DMS153 treated with DMSO at 0.1 percent for 48 hours (cell line): ENCODE results near the gene RNF128.
"Not testable (repeated sequence)": the region's sequence is repeated elsewhere in the genome, so short reads cannot be mapped to it uniquely, and the experiment has no call there.

Experiments
- DNase-seq: peaks from one replicate; lab custom pipeline; 2025; ENCODE audit not compliant: unreplicated experiment; lab: John Stamatoyannopoulos, UW

Gene RNF128

DNA sequence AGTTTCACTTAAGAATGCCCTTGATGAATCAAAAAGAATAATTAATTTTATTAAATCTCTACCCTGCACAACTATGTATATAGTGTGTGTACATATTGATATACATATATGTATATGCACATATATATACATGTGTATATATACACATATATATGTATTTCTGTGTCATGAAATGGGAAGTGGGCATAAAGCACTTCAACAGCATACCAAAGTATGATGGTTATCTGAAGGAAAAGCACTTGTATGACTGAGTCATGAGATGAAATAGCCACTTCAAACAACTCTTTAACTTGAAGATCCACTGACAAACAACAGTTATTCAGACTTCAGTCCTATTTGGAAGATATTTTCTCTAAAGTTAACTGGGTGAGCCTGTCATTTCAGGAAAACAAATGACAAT is 16.3 kb downstream of the RNF128 start:
- DNase-seq, result no peak

DNA sequence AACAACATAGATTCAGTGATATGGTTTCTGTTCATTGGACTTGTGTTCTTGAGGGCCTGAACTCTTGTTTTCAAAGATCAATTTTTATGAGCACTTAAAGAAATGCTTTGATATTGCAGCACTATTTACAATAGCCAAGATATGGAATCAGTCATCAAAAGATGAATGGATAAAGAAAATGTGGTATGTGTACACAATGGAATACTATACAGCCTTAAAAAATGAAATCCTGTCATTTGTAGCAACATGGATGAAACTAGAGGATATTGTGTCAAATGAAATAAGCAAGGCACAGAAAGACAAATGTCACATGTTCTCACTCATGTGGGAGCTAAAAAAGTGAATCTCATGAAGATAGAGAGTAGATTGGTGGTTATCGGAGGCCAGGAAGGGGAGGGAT is 21.9 kb downstream of the RNF128 start:
- DNase-seq, result no peak

DNA sequence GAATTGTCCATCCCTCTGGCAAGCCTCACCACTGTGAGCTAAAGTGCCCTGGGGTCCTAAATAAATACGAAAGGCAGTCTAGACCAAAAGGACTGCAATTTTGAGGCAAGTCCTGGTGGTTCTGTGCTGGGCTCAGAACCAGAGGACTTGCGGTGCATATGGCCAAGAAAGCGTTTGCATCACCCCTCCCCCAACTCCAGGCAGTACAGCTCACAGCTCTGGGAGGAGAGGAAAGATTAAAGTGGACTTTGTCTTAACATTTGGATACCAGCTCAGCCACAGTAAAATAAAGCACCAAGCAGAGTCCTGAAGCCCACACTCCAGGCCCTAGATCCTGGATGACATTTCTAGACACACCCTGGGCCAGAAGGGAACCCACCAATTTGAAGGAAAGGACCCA is 24.9 kb downstream of the RNF128 start:
- no peak for DNase-seq

DNA sequence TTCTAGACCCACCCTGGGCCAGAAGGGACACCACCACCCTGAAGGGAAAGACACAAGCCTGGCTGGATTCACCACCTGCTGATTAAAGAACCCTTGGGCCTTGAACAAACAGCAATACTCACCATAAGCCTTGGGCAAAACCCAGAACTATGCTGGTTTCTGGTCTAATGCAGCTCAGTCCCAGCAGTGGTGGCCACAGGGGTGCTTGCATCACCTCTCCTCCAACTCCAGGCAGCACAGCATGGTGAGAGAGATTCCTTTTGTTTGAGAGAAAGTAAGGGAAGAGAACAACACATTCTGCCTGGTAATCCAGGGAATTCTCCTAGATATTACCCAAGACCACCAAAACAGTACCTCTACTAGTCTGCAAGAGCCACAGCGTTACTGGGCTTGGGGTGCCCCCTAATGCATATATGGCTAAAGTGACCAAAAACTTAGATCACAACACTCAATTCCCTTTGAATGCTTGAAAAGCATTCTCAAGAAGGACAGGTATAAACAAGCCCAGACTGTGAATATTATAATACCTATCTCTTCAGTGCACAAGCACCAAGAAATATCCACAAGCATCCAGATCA is 25.7 kb downstream of the RNF128 start:
- no peak for DNase-seq

DNA sequence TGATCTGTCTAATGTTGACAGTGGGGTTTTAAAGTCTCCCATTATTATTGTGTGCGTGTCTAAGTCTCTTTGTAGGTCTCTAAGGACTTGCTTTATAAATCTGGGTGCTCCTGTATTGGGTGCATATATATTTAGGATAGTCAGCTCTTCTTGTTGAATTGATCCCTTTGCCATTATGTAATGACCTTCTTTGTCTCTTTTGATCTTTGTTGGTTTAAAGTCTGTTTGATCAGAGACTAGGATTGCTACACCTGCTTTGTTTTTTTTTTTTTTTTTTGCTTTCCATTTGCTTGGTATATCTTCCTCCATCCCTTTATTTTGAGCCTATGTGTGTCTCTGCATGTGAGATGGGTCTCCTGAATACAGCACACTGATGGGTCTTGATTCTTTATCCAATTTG is 42.8 kb downstream of the RNF128 start:
- DNase-seq, result not testable (repeated sequence)

DNA sequence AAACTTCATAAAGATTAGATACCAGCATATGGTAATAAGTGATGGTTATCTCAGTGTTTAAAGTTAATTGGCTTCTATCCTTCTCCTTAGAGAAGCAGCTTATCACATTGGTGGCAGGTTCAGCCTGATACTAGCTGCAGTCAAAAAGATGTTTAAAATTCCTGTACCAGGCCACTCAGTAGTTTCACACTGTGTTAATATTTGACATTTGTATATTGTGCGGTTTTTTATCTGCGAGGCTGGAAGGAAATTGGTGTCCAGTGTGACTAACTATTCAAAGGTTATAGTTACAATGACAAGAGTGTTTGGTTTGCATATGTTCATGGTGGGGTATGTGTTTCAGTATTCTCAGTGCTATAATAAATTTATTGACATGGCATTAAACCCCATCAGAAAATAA is 48.5 kb downstream of the RNF128 start:
- DNase-seq, result no peak

DNA sequence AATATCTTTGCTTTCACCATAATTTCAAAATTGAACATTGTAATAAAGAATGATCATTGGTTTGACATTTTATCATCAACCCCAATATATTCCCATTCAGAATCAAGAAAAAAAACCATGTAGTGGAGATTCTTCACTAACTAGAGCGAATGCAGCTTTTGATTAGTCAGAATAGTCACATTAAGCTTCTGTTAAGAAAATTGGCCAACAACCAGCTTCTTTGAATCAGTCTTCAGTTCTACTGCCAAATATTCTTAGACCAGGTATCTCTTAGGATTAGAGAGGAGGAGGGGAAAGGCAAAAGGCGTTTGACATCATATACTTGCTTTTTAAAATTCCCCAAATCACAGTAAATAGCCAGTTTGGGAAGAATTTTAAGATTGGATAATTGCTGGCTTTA is 53.8 kb downstream of the RNF128 start:
- no peak for DNase-seq

DNA sequence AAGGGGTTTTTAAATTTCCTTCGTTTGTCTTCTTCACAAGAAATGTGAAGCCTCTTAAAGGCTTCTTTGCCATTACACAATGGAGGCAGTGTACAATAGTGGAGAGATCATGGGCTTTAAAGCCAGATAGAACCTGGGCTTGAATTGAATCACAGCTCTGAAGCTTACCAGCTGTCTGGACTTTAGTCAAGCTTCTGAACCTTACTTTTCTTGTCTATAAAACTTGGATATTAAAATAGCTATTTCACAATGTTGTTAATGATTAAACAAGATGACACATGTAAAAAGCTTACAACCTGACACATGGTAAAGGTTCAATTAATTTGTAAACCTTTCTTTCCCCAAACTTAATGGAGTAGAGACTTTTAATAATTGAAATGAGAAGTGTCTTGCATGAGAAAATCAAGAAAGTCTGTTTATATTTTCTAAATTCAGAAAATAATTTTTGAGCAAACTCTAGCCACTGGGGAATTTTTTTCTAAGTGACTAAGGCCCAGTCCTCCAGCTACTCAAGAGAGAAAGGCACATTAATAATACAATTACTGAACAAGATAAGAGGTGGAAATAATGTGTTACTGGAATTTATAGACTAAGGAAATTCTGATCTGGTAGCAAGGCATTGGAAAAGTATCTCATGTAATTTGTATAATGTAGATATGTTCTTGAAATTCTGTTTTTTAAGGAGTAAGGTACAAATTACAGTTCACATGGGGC is 54.3 kb downstream of the RNF128 start:
- DNase-seq, result no peak

DNA sequence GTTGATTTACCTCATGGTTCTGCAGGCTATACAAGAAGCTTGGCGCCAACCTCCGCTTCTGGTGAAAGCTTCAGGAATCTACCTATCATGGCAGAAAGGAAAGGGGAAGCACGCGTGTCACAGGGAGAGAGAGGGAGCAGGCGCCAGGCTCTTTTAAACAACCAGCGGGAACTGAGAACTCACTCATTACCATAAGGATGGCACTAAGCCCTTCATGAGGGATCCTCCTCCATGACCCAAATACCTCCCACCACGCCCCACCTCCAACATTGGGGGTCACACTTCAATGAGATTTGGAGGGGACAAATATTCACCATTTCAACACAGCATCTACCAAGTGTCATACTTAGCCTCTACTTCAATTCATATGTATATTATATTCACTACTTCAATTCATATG is 57.2 kb downstream of the RNF128 start:
- no peak for DNase-seq

DNA sequence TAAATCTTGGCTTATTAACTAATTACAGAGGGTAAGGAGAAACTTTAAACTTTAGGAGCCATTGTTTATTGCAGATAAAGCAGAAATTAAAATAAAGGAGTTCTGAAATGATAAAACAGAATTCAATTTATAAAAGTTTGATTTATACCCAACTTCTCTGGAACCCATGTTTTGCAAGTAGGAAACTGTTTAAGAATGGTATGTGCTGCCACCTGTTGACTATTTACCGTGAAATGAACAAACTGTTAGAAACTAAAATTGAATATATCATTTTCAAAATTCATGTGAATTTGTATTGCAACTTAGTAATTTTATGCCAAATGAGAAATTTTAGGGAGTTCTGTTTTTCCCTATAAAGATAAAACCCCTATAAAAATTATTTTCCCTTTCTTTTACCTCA is 65.0 kb downstream of the RNF128 start:
- DNase-seq, result no peak

DNA sequence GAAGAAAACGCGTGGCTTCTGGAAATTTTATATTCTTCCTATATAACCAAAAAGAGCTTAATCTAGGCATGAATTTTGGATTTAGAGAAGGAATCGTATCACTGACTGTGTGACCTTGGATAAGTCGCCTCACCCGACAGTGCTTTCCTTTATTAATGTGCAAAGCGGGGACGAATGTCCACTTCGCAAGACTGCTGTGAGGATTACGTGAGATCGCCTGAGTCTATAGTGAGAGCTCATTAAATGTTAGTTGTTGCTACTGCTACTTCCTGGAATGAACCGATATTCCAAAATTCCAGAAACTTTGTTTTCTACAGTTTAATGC is 75.5 kb downstream of the RNF128 start:
- no peak for DNase-seq

DNA sequence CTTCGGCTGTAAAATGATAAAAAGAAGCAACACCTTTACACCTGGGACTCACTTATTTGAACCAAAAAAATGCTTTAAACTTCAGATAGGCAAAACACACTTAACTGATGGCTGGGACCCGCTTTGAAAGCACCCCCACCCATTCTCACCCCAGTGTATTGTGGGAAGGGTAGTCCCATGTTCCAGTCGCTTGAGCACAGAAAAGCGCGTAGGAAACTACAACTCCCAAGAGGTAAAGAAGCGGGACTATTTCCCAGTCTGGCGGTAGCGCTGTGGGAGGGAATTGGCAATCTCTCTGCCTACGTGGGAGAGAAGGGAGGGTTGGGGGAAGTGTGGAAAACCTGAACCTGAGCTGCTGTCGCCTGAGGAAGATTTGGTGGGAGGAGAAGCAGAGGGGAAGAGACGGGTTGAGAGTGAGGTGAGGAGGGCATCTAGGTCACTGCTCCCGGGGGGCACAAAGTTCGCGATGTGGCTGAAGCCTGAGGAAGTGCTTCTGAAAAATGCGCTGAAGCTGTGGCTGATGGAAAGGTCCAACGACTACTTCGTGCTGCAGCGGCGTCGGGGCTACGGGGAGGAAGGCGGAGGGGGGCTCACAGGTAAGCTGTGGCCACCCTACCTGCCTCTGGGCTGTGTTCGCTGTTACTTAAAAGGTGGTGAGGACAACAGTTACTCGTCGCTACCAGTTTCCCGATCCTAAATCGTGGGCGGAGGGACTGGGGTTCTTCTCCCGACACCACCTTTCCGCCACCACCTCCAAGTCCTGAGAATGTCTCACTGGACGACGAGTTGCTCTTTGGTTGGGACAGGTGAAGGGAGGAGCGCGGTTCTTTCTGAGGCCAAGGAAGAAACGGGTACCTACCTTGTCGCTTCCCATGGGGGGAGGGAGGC is 76.1 kb downstream of the RNF128 start, which contains the start of gene TBC1D8B:
TBC1D8B (plus strand) TSS at position 286 of the 888 bp plus-strand sequence; CDS start at position 467, 181 bp downstream.
- peak; percentile 80 for DNase-seq

DNA sequence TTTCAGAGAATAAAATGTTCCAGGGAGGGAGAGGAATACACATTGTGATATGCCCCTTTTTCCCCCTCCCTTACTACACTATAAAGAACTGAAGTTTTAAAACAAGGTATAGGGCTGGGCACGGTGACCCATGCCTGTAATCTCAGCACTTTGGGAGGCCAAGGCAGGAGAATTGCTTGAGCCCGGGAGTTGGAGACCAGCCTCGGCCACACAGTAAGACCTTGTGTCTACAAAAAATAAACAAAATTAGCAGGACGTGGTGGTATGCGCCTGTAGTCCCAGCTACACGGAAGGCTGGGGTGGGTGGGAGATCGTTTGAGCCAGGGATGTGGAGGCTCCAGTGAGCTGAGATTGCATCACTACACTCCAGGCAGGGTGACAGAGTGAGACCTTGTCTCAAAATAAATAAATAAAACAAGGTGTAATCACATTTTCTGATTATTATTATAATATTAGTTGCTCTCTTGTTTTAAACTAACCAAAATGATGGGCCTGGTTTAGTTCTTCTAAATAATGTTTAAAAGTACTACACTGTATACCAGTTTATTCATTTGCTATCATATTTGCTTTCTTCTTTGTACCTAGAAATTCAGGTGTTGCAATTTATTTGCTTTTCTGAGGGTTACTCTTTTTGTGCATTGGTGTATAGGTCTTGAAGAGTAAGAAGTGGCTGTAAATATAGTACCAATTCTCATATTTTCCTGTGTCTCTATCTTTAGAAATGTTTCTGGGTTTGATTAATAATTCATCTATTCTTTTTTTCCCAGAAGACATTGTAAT is 84.8 kb downstream of the RNF128 start:
- DNase-seq, result no peak

DNA sequence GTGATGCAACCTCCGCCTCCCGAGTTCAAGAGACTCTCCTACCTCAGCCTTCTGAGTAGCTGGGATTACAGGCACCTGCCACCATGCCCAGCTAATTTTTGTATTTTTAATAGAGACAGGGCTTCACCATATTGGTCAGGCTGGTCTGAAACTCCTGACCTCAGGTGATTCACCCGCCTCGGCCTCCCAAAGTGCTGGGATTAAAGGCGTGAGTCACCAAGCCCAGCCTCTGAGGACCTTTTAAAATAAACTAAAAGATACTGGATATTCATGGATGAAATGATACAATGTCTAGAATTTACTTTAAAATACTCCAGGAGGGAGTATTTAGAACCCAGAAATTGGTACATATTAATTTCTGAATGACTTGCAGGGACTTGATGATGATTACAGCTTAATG is 86.4 kb downstream of the RNF128 start:
- not testable (repeated sequence) for DNase-seq

DNA sequence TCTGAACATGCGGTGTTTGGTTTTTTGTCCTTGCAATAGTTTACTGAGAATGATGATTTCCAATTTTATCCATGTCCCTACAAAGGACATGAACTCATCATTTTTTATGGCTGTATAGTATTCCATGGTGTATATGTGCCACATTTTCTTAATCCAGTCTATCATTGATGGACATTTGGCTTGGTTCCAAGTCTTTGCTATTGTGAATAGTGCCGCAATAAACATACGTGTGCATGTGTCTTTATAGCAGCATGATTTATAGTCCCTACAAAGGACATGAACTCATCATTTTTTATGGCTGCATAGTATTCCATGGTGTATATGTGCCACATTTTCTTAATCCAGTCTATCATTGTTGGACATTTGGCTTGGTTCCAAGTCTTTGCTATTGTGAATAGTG is 87.6 kb downstream of the RNF128 start:
- not testable (repeated sequence) for DNase-seq
